Measurements from ENCODE around the gene KICS2. TPM values are rescaled to one million over a fixed set of nuclear protein-coding genes. Genes with fewer than 3 reads are reported as not detected.
"Not testable (repeated sequence)": the region's sequence is repeated elsewhere in the genome, so short reads cannot be mapped to it uniquely, and the experiment has no call there.

The KICS2 gene
- total RNA-seq, 1 donor from 2014 or later, result 7.5 TPM

DNA sequence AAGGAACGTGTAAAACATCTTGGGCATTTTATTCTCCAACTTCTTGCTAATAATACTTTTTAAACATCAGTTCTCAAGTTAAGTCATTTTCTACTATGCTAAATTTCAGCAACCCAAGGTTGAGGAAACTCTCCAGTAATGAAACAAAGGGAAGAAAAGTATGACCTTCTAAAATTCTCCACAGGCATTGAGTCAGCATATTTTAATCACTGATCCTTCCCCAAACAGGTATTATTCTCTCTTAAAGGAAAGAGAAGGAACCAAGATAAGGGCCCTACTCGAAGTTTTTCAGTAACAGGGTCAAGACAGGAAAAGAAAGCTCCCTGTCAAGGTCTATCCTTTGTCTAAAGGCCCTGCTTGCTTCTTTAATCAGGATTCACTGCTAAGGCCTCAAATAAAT is 3.0 kb downstream of the KICS2 start:
- ATAC-seq, result no peak
- DNase-seq (ENCODE audit: low spot score), result no peak
- intact Hi-C loops (cut with DNase I), result no loop called here

DNA sequence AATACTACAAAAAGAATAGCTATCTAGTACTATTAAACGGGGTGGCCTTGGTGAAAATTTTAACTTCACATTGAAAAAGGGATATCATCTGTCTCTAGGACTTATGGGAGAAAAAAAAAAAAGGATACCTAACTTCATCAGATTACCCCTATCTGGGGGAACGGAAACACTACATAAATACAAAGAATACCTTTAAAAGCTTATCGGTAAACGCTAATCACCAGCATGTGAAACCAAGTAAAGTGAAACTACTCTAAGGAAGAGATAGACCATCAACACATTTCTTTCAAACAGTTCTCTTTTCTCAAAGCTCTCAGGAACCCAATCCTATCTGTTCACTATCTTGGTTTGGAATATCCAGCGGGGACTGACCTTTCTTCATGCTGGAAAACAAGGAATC is 3.5 kb downstream of the KICS2 start:
- DNase-seq (ENCODE audit: low spot score), result no peak
- intact Hi-C loops (cut with DNase I), result no loop called here
- no peak for ATAC-seq

DNA sequence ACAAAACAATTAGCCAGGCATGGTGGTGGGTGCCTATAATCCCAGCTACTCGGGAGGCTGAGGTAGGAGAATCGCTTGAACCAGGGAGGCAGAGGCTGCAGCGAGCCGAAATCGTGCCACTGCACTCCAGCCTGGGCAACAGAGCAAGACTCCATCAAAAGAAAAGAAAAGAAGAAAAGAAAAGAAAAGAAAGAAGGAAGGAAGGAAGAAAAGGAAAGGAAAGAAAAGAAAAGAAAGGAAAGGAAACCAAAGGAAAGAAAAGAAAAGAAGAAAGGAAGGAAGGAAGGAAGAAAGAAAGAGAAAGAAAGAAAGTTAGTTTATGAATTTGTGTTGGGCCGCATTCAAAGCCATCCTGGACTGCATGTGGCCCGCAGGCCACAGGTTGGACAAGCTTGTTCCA is 4.5 kb downstream of the KICS2 start:
- DNase-seq (ENCODE audit: low spot score); ATAC-seq; intact Hi-C loops (cut with DNase I): not testable (repeated sequence)

- DNase-seq (ENCODE audit: low spot score) (no peak), ATAC-seq (no peak)
- intact Hi-C loops (cut with DNase I), result no loop called here
Observed at GRCh38 chr12:64216239-64216638, 5.9 kb downstream of the KICS2 start.

DNA sequence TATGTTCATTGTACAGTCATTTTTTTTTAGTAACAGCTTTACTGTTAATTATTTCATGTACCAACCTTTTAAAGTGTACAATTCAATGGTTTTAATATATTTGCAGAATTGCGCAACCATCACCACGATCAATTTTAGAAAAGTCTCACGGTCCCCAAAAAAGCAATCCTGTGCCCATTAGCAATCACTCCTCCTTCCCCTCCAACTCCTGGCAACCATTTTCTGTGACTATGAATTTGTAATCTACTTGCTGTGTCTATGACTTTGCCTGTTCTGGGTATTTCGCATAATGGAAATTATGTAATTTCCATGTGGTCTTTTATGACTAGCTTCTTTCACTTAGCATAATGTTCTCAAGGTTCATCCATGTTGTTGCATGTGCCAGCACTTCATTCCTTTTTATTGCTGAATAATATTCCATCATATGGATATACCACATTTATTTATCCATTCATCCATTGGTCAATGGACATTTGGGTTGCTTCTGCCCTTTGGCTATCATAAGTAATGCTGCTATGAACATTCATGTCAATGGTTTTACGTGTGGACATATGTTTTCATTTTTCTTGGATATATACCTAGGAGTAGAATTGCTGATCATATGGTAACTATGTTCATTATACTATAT is 9.9 kb downstream of the KICS2 start:
- intact Hi-C loops (cut with DNase I), result no loop called here
- no peak for ATAC-seq
- DNase-seq (ENCODE audit: low spot score), result no peak

DNA sequence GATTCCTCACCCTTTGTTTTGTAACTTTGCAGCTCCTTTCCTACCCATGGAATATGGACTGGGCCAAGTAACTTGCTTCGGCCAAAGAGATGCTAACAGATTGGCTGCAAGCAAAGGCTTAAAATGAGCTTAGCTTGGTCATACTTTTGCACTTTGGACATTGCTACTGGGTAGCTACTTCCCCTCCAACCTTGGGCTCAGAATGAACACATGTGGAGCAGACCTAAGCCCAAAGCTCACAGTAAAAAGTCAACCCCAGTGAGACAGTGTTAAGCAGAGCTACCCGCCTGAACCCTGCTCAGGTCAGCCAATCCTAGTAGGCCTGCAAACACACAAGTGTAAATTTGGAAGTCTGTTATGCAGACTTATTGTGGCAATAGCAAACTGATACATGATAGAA is 14.6 kb downstream of the KICS2 start:
- ATAC-seq, result no peak
- intact Hi-C loops (cut with DNase I), result no loop called here
- no peak for DNase-seq (ENCODE audit: low spot score)

- no peak for DNase-seq (ENCODE audit: low spot score)
- ATAC-seq, result no peak
- intact Hi-C loops (cut with DNase I), result no loop called here
Observed at GRCh38 chr12:64205542-64205941, 16.6 kb downstream of the KICS2 start.

DNA sequence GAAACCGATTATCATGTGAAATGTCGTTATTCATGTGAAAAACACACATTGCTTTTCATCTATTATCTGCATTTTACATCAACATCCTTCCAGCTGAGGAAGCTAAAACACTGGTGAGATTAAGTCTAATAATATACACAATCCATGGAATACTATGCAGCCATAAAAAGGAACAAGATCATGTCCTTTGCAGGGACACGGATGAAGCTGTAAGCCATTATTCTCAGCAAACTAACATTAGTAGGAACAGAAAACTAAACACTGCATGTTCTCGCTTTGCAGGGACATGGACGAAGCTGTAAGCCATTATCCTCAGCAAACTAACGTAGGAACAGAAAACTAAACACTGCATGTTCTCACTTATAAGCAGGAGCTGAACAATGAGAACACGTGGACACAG is 18.3 kb downstream of the KICS2 start:
- DNase-seq (ENCODE audit: low spot score), result no peak
- ATAC-seq, result no peak
- intact Hi-C loops (cut with DNase I), result no loop called here

DNA sequence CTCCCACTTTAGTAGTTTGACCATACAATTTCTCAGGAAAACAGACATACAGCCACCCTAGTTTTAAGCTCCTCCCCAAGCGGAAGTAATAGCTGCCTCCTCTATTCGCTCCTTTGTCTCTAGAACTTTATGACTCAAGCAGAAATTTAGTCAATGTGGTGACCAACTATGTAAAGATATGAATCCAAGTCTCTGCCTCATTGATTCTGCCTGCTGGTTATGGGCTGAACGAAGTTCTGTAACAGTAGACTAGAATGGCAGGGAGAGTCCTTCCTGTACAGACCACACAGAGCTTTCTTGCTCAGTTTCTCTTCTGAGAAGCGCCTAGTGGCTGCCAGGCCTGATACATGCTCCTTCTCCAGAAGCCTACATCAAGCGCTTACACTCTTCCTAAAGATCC is 19.1 kb downstream of the KICS2 start:
- no peak for DNase-seq (ENCODE audit: low spot score)
- intact Hi-C loops (cut with DNase I), result no loop called here
- no peak for ATAC-seq

DNA sequence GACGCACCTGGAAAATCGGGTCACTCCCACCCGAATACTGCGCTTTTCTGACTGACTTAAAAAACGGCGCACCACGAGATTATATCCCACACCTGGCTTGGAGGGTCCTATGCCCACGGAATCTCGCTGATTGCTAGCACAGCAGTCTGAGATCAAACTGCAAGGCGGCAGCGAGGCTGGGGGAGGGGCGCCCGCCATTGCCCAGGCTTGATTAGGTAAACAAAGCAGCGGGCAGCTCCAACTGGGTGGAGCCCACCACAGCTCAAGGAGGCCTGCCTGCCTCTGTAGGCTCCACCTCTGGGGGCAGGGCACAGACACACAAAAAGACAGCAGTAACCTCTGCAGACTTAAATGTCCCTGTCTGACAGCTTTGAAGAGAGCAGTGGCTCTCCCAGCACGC is 26.3 kb downstream of the KICS2 start:
- ATAC-seq; DNase-seq (ENCODE audit: low spot score); intact Hi-C loops (cut with DNase I): not testable (repeated sequence)

DNA sequence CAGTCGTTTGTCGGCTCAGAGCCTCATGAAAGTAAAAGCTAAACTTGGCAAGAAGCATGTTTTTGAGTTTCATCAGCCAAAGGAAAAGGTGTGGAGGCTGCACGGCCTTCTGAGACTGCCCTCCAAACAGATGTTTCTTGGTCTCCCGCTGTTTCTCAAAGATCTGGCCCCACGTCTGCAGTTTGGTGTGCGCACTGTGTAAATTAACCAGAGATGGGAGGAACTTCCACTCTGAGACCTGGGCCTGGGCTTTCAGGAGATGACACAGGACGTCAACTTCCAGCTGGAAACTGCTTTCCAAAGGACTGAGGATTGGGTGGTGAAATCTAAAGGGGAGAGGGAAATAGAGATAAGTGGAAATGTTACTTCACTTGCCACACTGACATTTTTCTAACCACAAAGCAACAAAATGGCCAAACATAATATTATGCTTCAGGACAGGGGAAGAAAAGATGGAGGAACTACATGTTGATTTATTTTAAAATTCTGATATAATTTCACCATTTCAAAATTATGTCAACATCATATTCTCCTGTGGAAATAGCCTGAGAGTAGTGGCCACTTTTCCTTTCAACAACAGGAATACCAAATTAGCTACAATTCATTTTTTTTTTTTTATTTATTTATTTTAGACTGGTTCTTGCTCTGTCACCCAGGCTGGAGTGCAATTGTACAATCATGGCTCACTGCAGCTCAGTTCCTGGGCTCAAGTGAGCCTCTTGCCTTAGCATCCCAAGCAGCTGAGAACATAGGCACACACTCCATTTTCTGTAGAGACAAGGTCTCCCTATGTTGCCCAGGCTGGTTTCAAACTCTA is 27.6 kb downstream of the KICS2 start:
- DNase-seq (ENCODE audit: low spot score), result no peak
- ATAC-seq, result peak; percentile 95
- intact Hi-C loops (cut with DNase I), result no loop called here

DNA sequence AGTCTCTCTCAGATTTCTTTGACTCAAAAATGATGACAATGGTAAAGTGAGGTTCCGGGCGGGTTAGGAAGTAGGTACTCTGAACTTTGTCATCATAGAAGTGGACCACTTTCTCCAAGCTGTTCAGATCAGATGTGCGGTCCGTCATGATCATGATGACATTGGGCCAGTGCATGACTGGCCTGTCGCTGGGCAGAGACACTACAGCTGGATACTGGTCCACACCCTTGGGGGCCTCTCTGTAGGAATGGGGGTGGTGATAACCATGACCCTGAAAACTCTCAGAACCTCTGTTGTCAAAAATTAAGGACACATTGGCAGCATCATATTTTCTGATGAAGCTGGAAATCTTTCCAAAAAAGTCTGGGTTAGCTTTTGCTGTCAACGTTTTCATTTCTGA is 28.2 kb downstream of the KICS2 start:
- no peak for DNase-seq (ENCODE audit: low spot score)
- intact Hi-C loops (cut with DNase I), result no loop called here
- peak; percentile 57 for ATAC-seq

DNA sequence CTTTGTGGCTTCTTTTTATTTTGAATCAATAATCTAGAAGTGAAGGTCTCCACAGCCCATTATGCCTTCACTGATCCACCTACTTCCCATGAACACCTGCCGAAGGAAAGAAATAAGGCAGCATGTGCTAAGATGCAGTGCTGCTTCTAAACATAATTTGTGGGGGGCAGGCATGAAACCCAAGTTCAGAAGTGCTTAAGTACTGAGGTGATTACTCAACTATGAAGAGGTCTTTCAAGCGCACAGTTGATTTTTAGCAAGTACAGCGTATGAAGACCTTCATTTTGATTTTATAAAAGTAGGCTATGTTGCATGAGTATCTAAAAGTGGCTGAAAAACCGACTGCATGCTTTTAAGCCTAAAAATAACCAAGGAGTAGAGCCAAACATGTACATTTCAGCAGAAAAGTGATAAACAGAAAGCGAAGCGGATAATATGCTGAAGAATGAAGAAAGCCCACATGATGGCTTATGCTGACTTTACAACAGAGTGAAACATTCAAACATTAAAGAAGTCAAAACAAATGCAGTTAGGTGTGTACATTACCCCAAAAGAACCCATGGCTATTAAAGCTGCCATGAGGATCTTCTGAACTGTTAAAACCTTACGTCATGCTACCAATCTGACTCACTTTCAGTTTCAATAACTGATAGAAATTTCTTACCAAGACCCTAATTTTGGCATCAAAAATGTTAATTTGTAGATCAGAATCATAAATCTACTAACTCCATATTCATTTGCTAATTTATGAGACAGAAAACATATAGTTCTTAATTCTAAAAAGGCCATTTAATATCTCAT is 29.3 kb downstream of the KICS2 start:
- DNase-seq (ENCODE audit: low spot score) (no peak), ATAC-seq (no peak)
- intact Hi-C loops (cut with DNase I), result no loop called here

- DNase-seq (ENCODE audit: low spot score) (no peak), ATAC-seq (no peak)
- intact Hi-C loops (cut with DNase I), result no loop called here
Observed at GRCh38 chr12:64190140-64190539, 32.0 kb downstream of the KICS2 start.

- intact Hi-C loops (cut with DNase I), result loop anchor here (10.0 kb wide), 1 partner anchor 55 kb away; no protein-coding TSS in a partner anchor
- ATAC-seq (no peak), DNase-seq (ENCODE audit: low spot score) (no peak)
Observed at GRCh38 chr12:64189530-64189929, 32.6 kb downstream of the KICS2 start.

- intact Hi-C loops (cut with DNase I), result loop anchor here (10.0 kb wide), 1 partner anchor 57 kb away; no protein-coding TSS in a partner anchor
- DNase-seq (ENCODE audit: low spot score) (no peak), ATAC-seq (no peak)
Observed at GRCh38 chr12:64187794-64188193, 34.3 kb downstream of the KICS2 start.

- intact Hi-C loops (cut with DNase I), result loop anchor here (10.0 kb wide), 1 partner anchor 57 kb away; no protein-coding TSS in a partner anchor
- ATAC-seq, result no peak
Observed at GRCh38 chr12:64187370-64187769, 34.7 kb downstream of the KICS2 start.

GRCh38 chr12:64186789-64187188 is 35.3 kb downstream of the KICS2 start:
- DNase-seq (ENCODE audit: low spot score) (no peak), ATAC-seq (no peak)
- intact Hi-C loops (cut with DNase I), result loop anchor here (10.0 kb wide), 1 partner anchor 58 kb away; no protein-coding TSS in a partner anchor

More at GRCh38 chr12:64187370-64187769, 34.7 kb downstream of the KICS2 start:
- no peak for DNase-seq (ENCODE audit: low spot score)

GRCh38 chr12:64184216-64184615 is 37.9 kb downstream of the KICS2 start:
- intact Hi-C loops (cut with DNase I), result loop anchor here (5.0 to 10.0 kb wide), 2 partner anchors 61 to 347 kb away; no protein-coding TSS in a partner anchor
- DNase-seq (ENCODE audit: low spot score) (no peak), ATAC-seq (no peak)

Data from sciatic nerve (tissue), 2 donors.